ENCODE results near the gene ZNF618.

ZNF618 gene

GRCh38 chr9:113935677-113936380 lies 59.7 kb downstream of the ZNF618 start:
- no peak overlapping the region for H3K4me3 ChIP-seq (ENCODE audit: low read depth, low read length)
- DNase-seq (ENCODE audit: low read depth) = no peak
- TF ChIP-seq CTCF (IDR thresholded peaks at IDR 0.05; ENCODE audit: low read depth, low read length, missing control alignments) = no peak

- no peak overlapping the region for H3K4me3 ChIP-seq (ENCODE audit: low read depth, low read length)
- TF ChIP-seq CTCF (IDR thresholded peaks at IDR 0.05; ENCODE audit: low read depth, low read length, missing control alignments) = no peak
- DNase-seq (ENCODE audit: low read depth) = no peak
Observed at GRCh38 chr9:113940077-113940476, 64.0 kb downstream of the ZNF618 start.

DNA sequence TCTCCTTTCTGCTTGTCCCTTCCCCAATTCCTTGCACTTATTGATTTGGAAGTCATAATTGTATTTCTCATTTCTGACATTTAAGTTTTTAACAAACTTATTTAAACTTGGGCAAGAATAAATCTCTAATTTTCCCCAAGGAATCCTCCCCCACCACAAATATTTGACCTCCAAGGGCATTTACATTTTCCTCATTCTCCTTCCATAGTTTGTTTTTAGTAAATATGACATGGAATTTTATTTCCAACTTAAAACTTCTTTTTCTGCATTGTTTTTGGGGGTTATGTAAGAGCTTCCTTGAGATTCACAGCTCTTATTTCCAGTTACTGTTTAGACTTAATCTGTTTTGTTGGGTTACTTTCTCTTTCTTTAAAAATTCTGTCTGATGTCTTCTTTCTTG lies 64.9 kb downstream of the ZNF618 start:
- no peak for DNase-seq (ENCODE audit: low read depth)
- TF ChIP-seq CTCF (IDR thresholded peaks at IDR 0.05; ENCODE audit: low read depth, low read length, missing control alignments) = no peak
- no peak overlapping the region for H3K4me3 ChIP-seq (ENCODE audit: low read depth, low read length)

DNA sequence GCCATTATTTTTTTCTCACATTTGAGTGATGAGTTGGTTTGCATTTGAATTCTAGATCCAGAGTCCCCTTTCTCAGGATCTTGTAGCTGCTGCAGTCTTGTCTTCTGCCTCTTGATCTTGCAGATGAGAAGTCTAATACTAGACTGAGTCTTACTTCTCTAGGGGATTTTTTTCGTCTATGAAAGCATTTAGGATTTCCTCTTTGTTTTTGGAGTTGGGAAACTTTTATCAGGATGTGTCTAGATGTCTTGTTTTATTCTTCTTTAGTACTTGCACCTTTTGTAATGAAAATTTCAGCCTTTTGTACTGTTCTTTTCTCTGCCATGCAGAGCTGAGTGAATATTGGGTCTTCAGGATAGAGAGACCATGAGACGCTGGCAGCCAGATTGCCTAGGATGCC lies 65.4 kb downstream of the ZNF618 start:
- no peak for DNase-seq (ENCODE audit: low read depth)
- TF ChIP-seq CTCF (IDR thresholded peaks at IDR 0.05; ENCODE audit: low read depth, low read length, missing control alignments) = no peak
- no peak overlapping the region for H3K4me3 ChIP-seq (ENCODE audit: low read depth, low read length)

DNA sequence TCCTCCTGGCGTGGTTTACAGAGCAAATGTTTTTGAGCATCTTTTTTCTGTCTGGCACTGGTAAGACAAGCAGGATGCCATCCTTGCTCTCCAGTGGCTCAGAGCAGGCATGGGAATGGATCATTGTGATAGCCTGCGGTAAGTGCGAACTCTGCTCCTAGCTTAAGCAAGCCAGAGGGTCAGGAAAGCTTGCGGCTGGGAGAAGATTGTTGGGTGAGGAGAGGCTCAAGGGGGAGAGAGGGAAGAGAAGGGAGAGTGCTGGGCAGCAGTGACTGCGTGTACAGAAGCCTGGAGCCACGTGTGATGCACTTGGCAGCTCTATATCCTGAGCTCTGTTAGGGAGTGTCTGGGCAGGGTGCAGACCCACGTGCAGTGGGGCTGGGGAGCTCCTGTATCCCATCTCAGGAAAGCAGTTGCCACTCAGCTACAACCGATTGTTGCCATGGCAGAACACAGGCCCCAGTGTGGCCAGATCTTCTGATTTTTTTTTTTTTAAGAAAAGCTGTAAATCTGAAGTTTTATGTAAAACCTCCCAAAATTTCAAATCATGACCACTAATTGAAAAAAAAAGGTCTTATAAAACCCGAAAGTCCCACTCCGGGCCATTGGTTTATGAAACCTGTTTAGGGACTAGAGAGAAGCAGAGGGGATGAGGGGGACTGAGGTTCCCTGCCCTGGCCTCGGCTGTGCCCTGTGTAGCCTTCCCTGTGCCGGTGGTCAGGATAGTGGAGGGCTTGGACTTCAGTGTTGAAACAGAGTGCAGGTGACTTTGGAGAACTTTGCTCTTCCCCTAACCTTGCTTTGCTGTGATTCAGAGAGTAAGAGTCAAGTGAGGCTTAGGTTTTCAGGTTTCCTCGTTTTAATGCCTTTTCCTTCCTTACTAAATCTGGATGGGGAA lies 67.3 kb downstream of the ZNF618 start:
- TF ChIP-seq CTCF (IDR thresholded peaks at IDR 0.05; ENCODE audit: low read depth, low read length, missing control alignments) = no peak
- no peak overlapping the region for H3K4me3 ChIP-seq (ENCODE audit: low read depth, low read length)
- DNase-seq (ENCODE audit: low read depth) = no peak

GRCh38 chr9:113945784-113946183 lies 69.7 kb downstream of the ZNF618 start:
- H3K4me3 ChIP-seq (ENCODE audit: low read depth, low read length) = no peak overlapping the region
- no peak for DNase-seq (ENCODE audit: low read depth)
- no peak for TF ChIP-seq CTCF (IDR thresholded peaks at IDR 0.05; ENCODE audit: low read depth, low read length, missing control alignments)

Data from GM12864 (cell line).